ENCODE data around the gene LIN28B.
"Not testable (repeated sequence)": the region's sequence is repeated elsewhere in the genome, so short reads cannot be mapped to it uniquely, and the experiment has no call there.

LIN28B gene

GRCh38 chr6:104969785-104970581 lies 13.1 kb downstream of the LIN28B start:
- no peaks in the 10 kb centered on the region for H3K36me3 Mint-ChIP-seq
- no peaks in the 10 kb centered on the region for H3K4me1 Mint-ChIP-seq
- no peak overlapping the region for H3K4me3 Mint-ChIP-seq
- no peak overlapping the region for H3K27ac Mint-ChIP-seq
- DNase-seq (ENCODE audit: low spot score in 2 of 2) (no peak), ATAC-seq (ENCODE audit: low read depth) (no peak)
- no peaks in the 10 kb centered on the region for H3K9me3 Mint-ChIP-seq
- no peaks in the 10 kb centered on the region for H3K27me3 Mint-ChIP-seq

GRCh38 chr6:104973404-104973803 lies 16.5 kb downstream of the LIN28B start:
- DNase-seq (ENCODE audit: low spot score in 2 of 2): no peak
- no peaks in the 10 kb centered on the region for H3K4me1 Mint-ChIP-seq
- H3K36me3 Mint-ChIP-seq: no peaks in the 10 kb centered on the region
- H3K9me3 Mint-ChIP-seq: no peaks in the 10 kb centered on the region
- H3K27me3 Mint-ChIP-seq: peaks cover 1% of the 10 kb centered on the region
- no peak overlapping the region for H3K4me3 Mint-ChIP-seq
- H3K27ac Mint-ChIP-seq: no peak overlapping the region
- no peak for ATAC-seq (ENCODE audit: low read depth)

- no peaks in the 10 kb centered on the region for H3K9me3 Mint-ChIP-seq
- H3K27ac Mint-ChIP-seq: no peak overlapping the region
- no peaks in the 10 kb centered on the region for H3K36me3 Mint-ChIP-seq
- H3K27me3 Mint-ChIP-seq: no peaks in the 10 kb centered on the region
- H3K4me3 Mint-ChIP-seq: no peak overlapping the region
- DNase-seq (ENCODE audit: low spot score in 2 of 2) (no peak), ATAC-seq (ENCODE audit: low read depth) (no peak)
- H3K4me1 Mint-ChIP-seq: no peaks in the 10 kb centered on the region
Observed at GRCh38 chr6:104983296-104983695, 26.4 kb downstream of the LIN28B start.

GRCh38 chr6:104983776-104984175 lies 26.9 kb downstream of the LIN28B start:
- ATAC-seq (ENCODE audit: low read depth): no peak
- DNase-seq (ENCODE audit: low spot score in 2 of 2): no peak
- H3K36me3 Mint-ChIP-seq: no peaks in the 10 kb centered on the region
- H3K4me3 Mint-ChIP-seq: no peak overlapping the region
- no peaks in the 10 kb centered on the region for H3K4me1 Mint-ChIP-seq
- H3K27me3 Mint-ChIP-seq: no peaks in the 10 kb centered on the region
- no peak overlapping the region for H3K27ac Mint-ChIP-seq
- no peaks in the 10 kb centered on the region for H3K9me3 Mint-ChIP-seq

DNA sequence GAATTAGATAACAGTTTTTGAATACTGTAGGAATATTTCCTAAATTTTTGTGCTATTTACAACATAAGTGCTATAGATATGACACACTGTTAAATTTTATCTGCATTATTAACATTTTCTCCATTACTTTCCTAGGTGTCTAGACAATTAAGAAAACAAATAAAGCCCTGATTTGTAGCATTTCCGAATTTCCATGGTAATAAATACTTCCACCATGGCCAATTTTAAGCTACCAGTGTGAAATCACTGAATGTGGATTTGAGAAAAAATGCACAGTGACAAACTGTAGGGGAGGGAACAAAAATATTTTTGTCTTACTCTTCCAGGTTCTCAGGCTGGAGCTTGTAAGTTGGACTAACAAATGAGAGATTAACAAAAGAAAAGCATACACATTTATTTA lies 27.9 kb downstream of the LIN28B start:
- Mint-ChIP-seq H3K36me3 (no peaks in the 10 kb centered on the region), H3K9me3 (no peaks in the 10 kb centered on the region), H3K4me1 (no peaks in the 10 kb centered on the region), H3K27me3 (no peaks in the 10 kb centered on the region), H3K4me3 (no peak overlapping the region), H3K27ac (no peak overlapping the region)
- DNase-seq (ENCODE audit: low spot score in 2 of 2) (no peak), ATAC-seq (ENCODE audit: low read depth) (no peak)

GRCh38 chr6:104985875-104986274 lies 29.0 kb downstream of the LIN28B start:
- H3K4me1 Mint-ChIP-seq; H3K27ac Mint-ChIP-seq; ATAC-seq (ENCODE audit: low read depth); H3K4me3 Mint-ChIP-seq; H3K27me3 Mint-ChIP-seq; H3K9me3 Mint-ChIP-seq; DNase-seq (ENCODE audit: low spot score in 2 of 2); H3K36me3 Mint-ChIP-seq: not testable (repeated sequence)

DNA sequence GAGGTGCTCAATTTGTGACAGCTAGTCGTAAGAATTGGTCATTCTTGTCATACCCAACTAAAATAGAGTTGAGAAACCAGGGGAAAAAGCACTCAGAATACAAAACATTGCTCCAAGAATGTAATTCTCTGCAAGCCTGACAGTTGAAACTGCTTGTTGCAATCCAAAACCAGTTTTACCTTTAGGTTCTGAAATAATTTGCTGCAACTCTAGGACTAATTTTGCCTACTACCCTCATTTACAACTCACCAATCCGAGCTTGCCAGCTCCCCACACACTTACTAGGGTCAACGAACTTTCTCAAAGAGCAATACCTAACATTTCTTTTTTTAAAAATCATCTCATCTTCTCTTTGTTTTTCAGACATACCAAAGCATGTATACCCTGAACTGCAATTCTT lies 29.7 kb downstream of the LIN28B start:
- ATAC-seq (ENCODE audit: low read depth) (no peak), DNase-seq (ENCODE audit: low spot score in 2 of 2) (no peak)
- no peak overlapping the region for H3K27ac Mint-ChIP-seq
- no peaks in the 10 kb centered on the region for H3K4me1 Mint-ChIP-seq
- H3K4me3 Mint-ChIP-seq: no peak overlapping the region
- no peaks in the 10 kb centered on the region for H3K36me3 Mint-ChIP-seq
- no peaks in the 10 kb centered on the region for H3K9me3 Mint-ChIP-seq
- no peaks in the 10 kb centered on the region for H3K27me3 Mint-ChIP-seq

DNA sequence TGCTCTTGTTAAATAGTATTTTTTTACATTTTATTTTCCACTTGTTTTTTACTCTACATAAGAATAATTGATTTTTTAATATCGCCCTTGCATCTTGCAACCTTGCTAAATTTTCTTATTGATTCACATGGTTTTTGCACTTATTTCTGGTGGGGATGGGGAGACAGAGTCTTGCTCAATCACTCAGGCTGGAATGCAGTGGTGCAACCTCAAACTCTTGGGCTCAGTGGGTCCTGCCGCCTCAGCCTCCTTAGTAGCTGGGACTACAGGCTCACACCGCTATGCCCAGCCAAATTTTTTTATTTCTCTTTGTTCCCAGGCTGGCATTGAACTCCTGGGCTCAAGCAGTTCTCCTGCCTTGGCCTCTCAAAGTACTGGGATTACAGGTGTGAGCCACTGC lies 30.3 kb downstream of the LIN28B start:
- H3K9me3 Mint-ChIP-seq: peaks cover under 1% of the 10 kb centered on the region
- peaks cover under 1% of the 10 kb centered on the region for H3K27me3 Mint-ChIP-seq
- H3K4me3 Mint-ChIP-seq: no peak overlapping the region
- H3K36me3 Mint-ChIP-seq: no peaks in the 10 kb centered on the region
- H3K4me1 Mint-ChIP-seq: no peaks in the 10 kb centered on the region
- no peak overlapping the region for H3K27ac Mint-ChIP-seq
- DNase-seq (ENCODE audit: low spot score in 2 of 2) (no peak), ATAC-seq (ENCODE audit: low read depth) (no peak)

DNA sequence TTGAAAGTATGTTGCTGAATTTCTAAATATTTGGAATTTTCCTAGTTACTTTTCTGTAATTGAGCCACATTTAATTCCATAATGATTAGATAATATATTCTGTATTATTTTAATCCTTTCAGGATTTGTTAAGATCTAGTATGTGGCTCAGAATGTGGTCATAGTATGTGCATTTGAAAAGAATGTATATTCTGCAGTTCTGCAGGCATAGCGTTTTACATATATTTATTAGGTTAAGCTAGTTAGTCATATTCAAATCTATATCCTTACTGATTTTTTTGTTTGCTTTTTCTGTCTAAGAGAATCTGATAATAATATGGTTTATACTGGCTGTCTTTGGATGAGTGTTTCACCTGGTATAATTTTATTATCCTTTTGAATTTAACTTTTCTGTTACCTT lies 33.2 kb downstream of the LIN28B start:
- Mint-ChIP-seq H3K36me3 (no peaks in the 10 kb centered on the region), H3K27ac (no peak overlapping the region), H3K9me3 (peaks cover 2% of the 10 kb centered on the region), H3K4me1 (no peaks in the 10 kb centered on the region), H3K27me3 (peaks cover 1% of the 10 kb centered on the region), H3K4me3 (no peak overlapping the region)
- DNase-seq (ENCODE audit: low spot score in 2 of 2) (no peak), ATAC-seq (ENCODE audit: low read depth) (no peak)

- H3K27ac Mint-ChIP-seq; H3K4me1 Mint-ChIP-seq; H3K36me3 Mint-ChIP-seq; ATAC-seq (ENCODE audit: low read depth); H3K27me3 Mint-ChIP-seq; H3K9me3 Mint-ChIP-seq; H3K4me3 Mint-ChIP-seq; DNase-seq (ENCODE audit: low spot score in 2 of 2): not testable (repeated sequence)
Observed at GRCh38 chr6:104991062-104991461, 34.2 kb downstream of the LIN28B start.

DNA sequence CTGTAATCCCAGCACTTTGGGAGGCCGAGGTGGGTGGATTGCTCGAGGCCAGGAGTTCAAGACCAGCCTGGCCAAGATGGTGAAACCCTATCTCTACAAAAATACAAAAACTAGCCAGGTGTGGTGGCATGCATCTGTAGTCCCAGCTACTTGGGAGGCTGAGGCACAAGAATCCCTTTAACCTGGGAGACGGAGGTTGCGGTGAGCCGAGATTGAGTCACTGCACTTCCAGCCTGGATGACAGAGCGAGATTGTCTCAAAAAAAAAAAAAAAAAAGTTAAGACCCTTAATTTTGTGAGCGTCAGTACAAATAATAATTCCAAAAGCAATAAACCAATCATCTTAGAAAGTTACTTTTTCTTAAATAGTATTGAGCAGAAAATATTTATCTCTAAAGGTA lies 36.7 kb downstream of the LIN28B start:
- H3K4me1 Mint-ChIP-seq; H3K4me3 Mint-ChIP-seq; ATAC-seq (ENCODE audit: low read depth): not testable (repeated sequence)

GRCh38 chr6:104995989-104996617 lies 39.2 kb downstream of the LIN28B start:
- H3K4me3 Mint-ChIP-seq: no peak overlapping the region

More for the DNA sequence above, 36.7 kb downstream of the LIN28B start:
- H3K27me3 Mint-ChIP-seq; DNase-seq (ENCODE audit: low spot score in 2 of 2); H3K36me3 Mint-ChIP-seq; H3K27ac Mint-ChIP-seq; H3K9me3 Mint-ChIP-seq: not testable (repeated sequence)

DNA sequence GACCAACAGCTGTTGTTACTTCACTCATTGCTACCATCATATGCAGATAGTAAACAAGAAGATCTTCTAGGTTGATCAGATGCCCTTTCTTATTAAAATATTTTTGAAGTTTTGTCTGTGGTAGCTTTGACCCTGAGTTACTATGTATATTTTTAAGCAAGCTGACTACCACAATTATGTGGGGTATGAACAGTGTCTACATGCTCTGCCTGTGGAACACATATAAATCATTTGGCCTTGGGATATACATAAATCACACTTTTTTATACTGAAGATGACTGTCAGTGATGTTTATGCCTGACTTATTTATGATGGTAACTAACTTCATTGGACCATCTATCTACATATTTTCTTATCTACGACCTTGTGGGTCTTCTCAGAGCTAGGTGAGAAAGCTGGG lies 44.2 kb downstream of the LIN28B start:
- no peak for ATAC-seq (ENCODE audit: low read depth)
- H3K36me3 Mint-ChIP-seq: no peaks in the 10 kb centered on the region
- H3K9me3 Mint-ChIP-seq: no peaks in the 10 kb centered on the region
- no peak overlapping the region for H3K27ac Mint-ChIP-seq
- H3K4me1 Mint-ChIP-seq: no peaks in the 10 kb centered on the region
- DNase-seq (ENCODE audit: low spot score in 2 of 2): no peak
- H3K4me3 Mint-ChIP-seq: no peak overlapping the region
- peaks cover 3% of the 10 kb centered on the region for H3K27me3 Mint-ChIP-seq

More at GRCh38 chr6:104995989-104996617, 39.2 kb downstream of the LIN28B start:
- Mint-ChIP-seq H3K27ac (no peak overlapping the region), H3K27me3 (peaks cover 1% of the 10 kb centered on the region), H3K4me1 (no peaks in the 10 kb centered on the region), H3K36me3 (no peaks in the 10 kb centered on the region), H3K9me3 (peaks cover 2% of the 10 kb centered on the region)
- DNase-seq (ENCODE audit: low spot score in 2 of 2) (no peak), ATAC-seq (ENCODE audit: low read depth) (no peak)

DNA sequence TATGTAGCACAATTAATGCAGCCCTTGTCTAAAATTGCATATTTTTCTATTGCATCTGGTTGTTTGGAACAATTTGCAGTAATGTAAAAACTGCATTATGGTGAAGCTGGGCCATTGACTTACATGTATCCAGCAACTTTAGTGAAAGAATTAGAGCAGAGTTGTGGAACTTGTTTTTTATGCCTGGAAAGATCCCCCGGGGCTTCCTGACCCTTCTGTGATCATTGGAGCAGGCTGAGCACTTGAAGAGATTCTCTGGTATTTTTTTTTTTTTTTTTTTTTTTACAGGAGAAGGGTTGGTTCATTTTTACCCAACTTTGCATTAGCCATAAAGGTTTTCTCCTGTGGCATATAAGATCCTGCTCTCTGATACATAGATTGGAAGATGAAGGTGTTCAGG lies 45.0 kb downstream of the LIN28B start:
- no peak overlapping the region for H3K4me3 Mint-ChIP-seq
- ATAC-seq (ENCODE audit: low read depth) (no peak), DNase-seq (ENCODE audit: low spot score in 2 of 2) (no peak)
- no peaks in the 10 kb centered on the region for H3K9me3 Mint-ChIP-seq
- no peaks in the 10 kb centered on the region for H3K4me1 Mint-ChIP-seq
- H3K36me3 Mint-ChIP-seq: no peaks in the 10 kb centered on the region
- H3K27me3 Mint-ChIP-seq: peaks cover 3% of the 10 kb centered on the region
- H3K27ac Mint-ChIP-seq: no peak overlapping the region

DNA sequence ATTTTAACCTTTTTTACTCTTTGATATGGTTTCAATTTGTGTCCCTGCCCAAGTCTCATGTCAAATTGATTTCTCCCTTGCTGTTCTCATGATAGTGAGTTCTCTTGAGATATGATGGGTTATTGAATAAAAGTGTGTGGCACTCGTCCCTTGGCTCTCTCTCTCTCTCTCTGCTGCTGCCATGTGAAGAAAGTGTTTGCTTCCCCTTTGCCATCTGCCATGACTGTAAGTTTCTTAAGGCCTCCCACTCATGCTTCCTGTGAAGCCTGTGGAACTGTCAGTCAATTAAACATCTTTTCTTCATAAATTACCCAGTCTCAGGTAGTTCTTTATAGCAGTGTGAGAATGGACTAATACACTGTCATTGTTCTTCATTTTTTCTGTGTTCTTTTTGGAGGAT lies 48.5 kb downstream of the LIN28B start:
- Mint-ChIP-seq H3K27me3 (peaks cover 3% of the 10 kb centered on the region), H3K36me3 (no peaks in the 10 kb centered on the region), H3K27ac (no peak overlapping the region)

More for the DNA sequence above, 48.5 kb downstream of the LIN28B start:
- Mint-ChIP-seq H3K4me3 (no peak overlapping the region), H3K4me1 (no peaks in the 10 kb centered on the region), H3K9me3 (no peaks in the 10 kb centered on the region)
- no peak for ATAC-seq (ENCODE audit: low read depth)
- DNase-seq (ENCODE audit: low spot score in 2 of 2): no peak
